Osteocyte (in vitro differentiated cells): ENCODE data around the gene PDE6H. TPM values are rescaled to one million over a fixed set of nuclear protein-coding genes. Genes with fewer than 3 reads are reported as not detected.

Source experiments
- DNase-seq: peaks from one replicate; pipeline ENCODE4 v3.0.0; 2021; ENCODE audit warnings: mixed read lengths; ENCODE audit not compliant: unreplicated experiment; ENCODE audit errors: extremely low spot score
- H3K27ac Mint-ChIP-seq: one replicate; pipeline ENCODE4 v1.8.0; 2021; ENCODE audit warnings: mild to moderate bottlenecking, mixed read lengths; ENCODE audit not compliant: unreplicated experiment
- H3K27me3 Mint-ChIP-seq: one replicate; pipeline ENCODE4 v1.8.0; 2021; ENCODE audit warnings: mixed read lengths; ENCODE audit not compliant: unreplicated experiment
- H3K36me3 Mint-ChIP-seq: one replicate; pipeline ENCODE4 v1.8.0; 2021; ENCODE audit warnings: mixed read lengths; ENCODE audit not compliant: unreplicated experiment
- H3K4me1 Mint-ChIP-seq: one replicate; pipeline ENCODE4 v1.8.0; 2021; ENCODE audit warnings: mixed read lengths; ENCODE audit not compliant: unreplicated experiment
- H3K4me3 Mint-ChIP-seq: one replicate; pipeline ENCODE4 v1.8.0; 2021; ENCODE audit warnings: mild to moderate bottlenecking, moderate library complexity, mixed read lengths; ENCODE audit not compliant: unreplicated experiment
- H3K9me3 Mint-ChIP-seq: one replicate; pipeline ENCODE4 v1.8.0; 2021; ENCODE audit warnings: mixed read lengths; ENCODE audit not compliant: unreplicated experiment
- CTCF ChIP-seq: fragments of 200-600 bp; sonication (generic); IDR thresholded peaks from 2 replicates; pipeline ENCODE4 v1.5.0; 2021; ENCODE audit warnings: antibody characterized with exemption, mild to moderate bottlenecking, moderate library complexity
- total RNA-seq: library from RNA; stranded (reverse); gene quantifications from 2 replicates; pipeline ENCODE4 v1.2.1, GENCODE V29; 2021

The PDE6H gene
- total RNA-seq, 1 donor from 2014 or later = not detected

GRCh38 chr12:14954269-14954668 lies 18.6 kb upstream of the PDE6H start:
- no peaks in the 10 kb centered on the region for H3K36me3 Mint-ChIP-seq
- H3K4me1 Mint-ChIP-seq = peaks cover 48% of the 10 kb centered on the region
- no peaks in the 10 kb centered on the region for H3K27me3 Mint-ChIP-seq
- H3K27ac Mint-ChIP-seq = no peak overlapping the region
- H3K9me3 Mint-ChIP-seq = no peaks in the 10 kb centered on the region
- no peak overlapping the region for H3K4me3 Mint-ChIP-seq
- no peak for DNase-seq
- TF ChIP-seq CTCF = no peak

GRCh38 chr12:14956024-14956891 lies 16.6 kb upstream of the PDE6H start:
- no peak for DNase-seq
- no peak for TF ChIP-seq CTCF
- no peaks in the 10 kb centered on the region for H3K36me3 Mint-ChIP-seq
- H3K27me3 Mint-ChIP-seq = no peaks in the 10 kb centered on the region
- peaks cover 59% of the 10 kb centered on the region for H3K4me1 Mint-ChIP-seq
- no peak overlapping the region for H3K4me3 Mint-ChIP-seq
- H3K9me3 Mint-ChIP-seq = no peaks in the 10 kb centered on the region
- H3K27ac Mint-ChIP-seq = no peak overlapping the region

- no peaks in the 10 kb centered on the region for H3K36me3 Mint-ChIP-seq
- DNase-seq = no peak
- TF ChIP-seq CTCF = no peak
- no peaks in the 10 kb centered on the region for H3K27me3 Mint-ChIP-seq
- no peak overlapping the region for H3K4me3 Mint-ChIP-seq
- no peaks in the 10 kb centered on the region for H3K9me3 Mint-ChIP-seq
- no peak overlapping the region for H3K27ac Mint-ChIP-seq
- peaks cover 57% of the 10 kb centered on the region for H3K4me1 Mint-ChIP-seq
Observed at GRCh38 chr12:14956905-14957304, 15.9 kb upstream of the PDE6H start.

GRCh38 chr12:14957551-14958168 lies 15.2 kb upstream of the PDE6H start:
- no peaks in the 10 kb centered on the region for H3K9me3 Mint-ChIP-seq
- no peak for TF ChIP-seq CTCF
- H3K4me3 Mint-ChIP-seq = no peak overlapping the region
- no peak for DNase-seq
- peaks cover 50% of the 10 kb centered on the region for H3K4me1 Mint-ChIP-seq
- peak overlapping the region; percentile 86 for H3K27ac Mint-ChIP-seq
- H3K36me3 Mint-ChIP-seq = no peaks in the 10 kb centered on the region
- H3K27me3 Mint-ChIP-seq = no peaks in the 10 kb centered on the region
